Upper lobe of left lung (tissue), 4 donors: Measurements from ENCODE around the gene TRPM2.

Experiments
- CTCF ChIP-seq, 6 experiments: fragments of 450-650 bp in 4 of 6; fragments of 200-600 bp in 2 of 6; sonication (generic) in 2 of 6; IDR thresholded peaks; one replicate each; pipeline ENCODE4 v1.5.1; 2016 to 2019; ENCODE audit warnings: antibody characterized with exemption in 6 of 6
- EP300 ChIP-seq, 4 donors: sonication (generic); formaldehyde crosslinking; IDR thresholded peaks; one replicate each; pipeline ENCODE4 v1.5.1; 2017; ENCODE audit warnings: antibody characterized with exemption in 4 of 4, control low read depth in 2 of 4
- POLR2A ChIP-seq, 4 donors: fragments of 450-650 bp; IDR thresholded peaks; one replicate each; pipeline ENCODE4 v1.5.1; 2016 to 2017; ENCODE audit warnings: antibody characterized with exemption in 4 of 4, mild to moderate bottlenecking in 2 of 4
- POLR2AphosphoS5 ChIP-seq, 2 donors: sonication (generic); formaldehyde crosslinking; IDR thresholded peaks; one replicate each; pipeline ENCODE4 v1.5.1; 2017; ENCODE audit warnings: antibody characterized with exemption in 2 of 2

DNA sequence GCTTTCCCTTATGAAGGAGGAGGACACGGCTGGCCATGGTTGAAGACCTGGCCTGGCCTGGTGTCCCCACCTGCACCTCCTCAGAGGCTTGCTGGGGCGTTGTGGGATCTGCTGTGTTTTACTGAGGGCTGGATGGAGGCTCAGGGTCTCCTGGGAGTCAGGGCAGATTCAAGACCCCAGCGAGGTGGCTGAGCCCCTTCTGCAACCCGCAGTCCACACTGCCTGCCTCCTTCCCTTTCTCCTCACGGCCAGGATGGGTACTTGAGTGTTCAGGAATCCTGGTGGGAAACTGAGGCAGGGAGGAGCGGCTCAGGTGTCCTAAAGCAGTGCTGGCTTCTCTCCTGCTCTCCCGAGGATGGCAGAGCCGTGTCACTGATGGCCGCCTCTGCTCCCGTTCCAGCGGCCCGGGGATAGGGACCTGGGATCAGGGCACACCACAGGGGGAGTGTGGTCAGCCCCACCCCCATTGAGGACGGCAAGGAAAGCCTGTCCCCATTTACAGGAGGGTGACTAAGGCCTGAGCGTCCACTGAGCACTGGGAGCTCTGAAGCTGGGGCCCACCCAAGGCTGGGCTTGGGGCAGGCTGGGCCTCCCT is 47.5 kb downstream of the TRPM2 start:
- TF ChIP-seq POLR2AphosphoS5 (IDR thresholded peaks at IDR 0.05) (no peak), CTCF (IDR thresholded peaks at IDR 0.05) (no peak), POLR2A (IDR thresholded peaks at IDR 0.05) (no peak), EP300 (IDR thresholded peaks at IDR 0.05) (no peak)
